Panc1 (cell line): ENCODE results near the gene ARHGEF6. TPM values are rescaled to one million over a fixed set of nuclear protein-coding genes. Genes with fewer than 3 reads are reported as not detected.
"Not testable (repeated sequence)": the region's sequence is repeated elsewhere in the genome, so short reads cannot be mapped to it uniquely, and the experiment has no call there.

Experiments used
- ATAC-seq: fragments of 200-7000 bp; cut with Tn5 transposase; 2 replicates; pipeline ENCODE4 v1.9.1; 2020; ENCODE audit warnings: mild to moderate bottlenecking, moderate library complexity
- BruUV-seq: library from RNA; stranded (reverse); fragments of 400-500 nt; replicated peaks from 2 replicates; lab custom pipeline; 2021; lab: Mats Ljungman, UMichigan
- CTCF ChIA-PET: fragments of 300-600 bp; sonication (Branson Sonifier 250); formaldehyde crosslinking; loops from one replicate; lab custom pipeline; 2022; ENCODE audit warnings: antibody characterized with exemption; lab: Charles Lee
- POLR2A ChIA-PET: fragments of 300-600 bp; sonication (Branson Sonifier 250); formaldehyde crosslinking; loops from one replicate; lab custom pipeline; 2022; ENCODE audit warnings: antibody characterized with exemption; lab: Charles Lee
- DNase-seq: peaks from one replicate; pipeline ENCODE4 v3.0.0-alpha.2; 2010; ENCODE audit warnings: low read depth, low spot score
- H3K27ac ChIP-seq: 2 replicates; pipeline ENCODE4 v1.5.1; 2011; ENCODE audit warnings: mild to moderate bottlenecking, low read length, inconsistent platforms
- H3K27me3 ChIP-seq: fragments of 200-500 bp; sonication (Bioruptor generic); 2 replicates; pipeline ENCODE4 v1.6.0; 2014; ENCODE audit warnings: low read length, inconsistent platforms; ENCODE audit not compliant: control insufficient read depth, insufficient read depth
- H3K36me3 ChIP-seq: fragments of 200-500 bp; sonication (Bioruptor generic); 2 replicates; pipeline ENCODE4 v1.5.1; 2014; ENCODE audit warnings: inconsistent platforms, mild to moderate bottlenecking, low read length, moderate library complexity; ENCODE audit not compliant: control insufficient read depth, insufficient read depth
- H3K4me1 ChIP-seq: 2 replicates; pipeline ENCODE4 v1.5.1; 2011; ENCODE audit warnings: inconsistent platforms, mild to moderate bottlenecking, low read length, moderate library complexity; ENCODE audit not compliant: control insufficient read depth, insufficient read depth
- H3K4me3 ChIP-seq, 2 experiments: 2 replicates each; pipeline ENCODE4 v1.5.1; 2011 to 2012; ENCODE audit warnings: low read depth in 2 of 2, low read length in 2 of 2, mild to moderate bottlenecking in 2 of 2, inconsistent platforms in 1 of 2, moderate library complexity in 1 of 2
- H3K9me3 ChIP-seq: fragments of 200-500 bp; sonication (Bioruptor generic); 2 replicates; pipeline ENCODE4 v1.5.1; 2014; ENCODE audit warnings: low read depth, mild to moderate bottlenecking, inconsistent platforms, low read length, moderate library complexity; ENCODE audit not compliant: control insufficient read depth, insufficient read depth
- POLR2AphosphoS5 ChIP-seq: IDR thresholded peaks from 2 replicates; pipeline ENCODE4 v1.6.1; 2012; ENCODE audit warnings: mild to moderate bottlenecking, low read depth, low read length, moderate library complexity
- SIN3A ChIP-seq: IDR thresholded peaks from 2 replicates; pipeline ENCODE4 v1.6.1; 2012; ENCODE audit warnings: low read depth, mild to moderate bottlenecking, low read length, moderate library complexity, borderline replicate concordance; ENCODE audit not compliant: insufficient read depth
- TCF7L2 ChIP-seq: IDR thresholded peaks from 2 replicates; pipeline ENCODE4 v1.6.1; 2011; ENCODE audit warnings: mild to moderate bottlenecking, low read depth, low read length, inconsistent platforms
- in situ Hi-C: cut with HindIII; loops from 2 replicates; pipeline ENCODE4 v1.10.0; 2016; ENCODE audit warnings: low sequenced_read_pairs, low pct_unique_long_range_greater_than_20kb
- intact Hi-C: fragments of 100-400 bp; cut with micrococcal nuclease; formaldehyde crosslinking; loops from one replicate; pipeline ENCODE4 v1.10.0; 2022; ENCODE audit not compliant: unreplicated experiment
- total RNA-seq: library from RNA; stranded (reverse); gene quantifications from one replicate; pipeline ENCODE4 v1.2.1, GENCODE V29; 2021; ENCODE audit not compliant: unreplicated experiment
- TF ChIP-seq, protein P1 (sequence below): fragments of 450-650 bp; IDR thresholded peaks from 2 replicates; pipeline ENCODE4 v1.5.1; 2017; ENCODE audit warnings: mild to moderate bottlenecking
- TF ChIP-seq, protein P2 (sequence below), 2 experiments: IDR thresholded peaks; 2 replicates each; pipeline ENCODE4 v1.6.1; 2011 to 2012; ENCODE audit warnings: low read depth in 2 of 2, control low read depth in 1 of 2, low read length in 1 of 2, mild to moderate bottlenecking in 1 of 2, moderate library complexity in 1 of 2; ENCODE audit not compliant: insufficient read depth in 1 of 2

Gene ARHGEF6
- total RNA-seq, 1 experiment from 2014 or later = 35.5 TPM

DNA sequence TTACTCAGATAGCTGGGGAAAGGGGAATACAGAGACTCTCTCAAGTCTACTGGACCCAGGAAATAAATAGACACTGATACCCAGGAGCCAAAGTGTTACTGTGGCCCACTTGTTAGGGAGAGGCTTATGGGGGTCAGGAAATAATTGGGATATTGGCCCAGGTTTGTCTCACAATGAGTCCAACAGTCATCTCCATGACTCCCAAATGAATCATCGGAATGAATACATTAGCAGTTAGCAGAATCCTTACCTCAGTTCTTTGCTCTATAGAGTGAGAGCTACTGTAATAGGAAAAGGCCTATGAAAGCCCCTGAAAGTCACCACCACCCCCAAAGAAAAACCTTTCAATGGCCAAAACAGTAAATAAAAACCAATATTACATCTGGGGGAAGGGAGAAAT lies 42.4 kb upstream of the ARHGEF6 start:
- no peaks in the 10 kb centered on the region for H3K36me3 ChIP-seq
- BruUV-seq = no TSS peak
- H3K27me3 ChIP-seq = no peaks in the 10 kb centered on the region
- no peaks in the 10 kb centered on the region for H3K9me3 ChIP-seq
- TF ChIP-seq, protein P1, sequence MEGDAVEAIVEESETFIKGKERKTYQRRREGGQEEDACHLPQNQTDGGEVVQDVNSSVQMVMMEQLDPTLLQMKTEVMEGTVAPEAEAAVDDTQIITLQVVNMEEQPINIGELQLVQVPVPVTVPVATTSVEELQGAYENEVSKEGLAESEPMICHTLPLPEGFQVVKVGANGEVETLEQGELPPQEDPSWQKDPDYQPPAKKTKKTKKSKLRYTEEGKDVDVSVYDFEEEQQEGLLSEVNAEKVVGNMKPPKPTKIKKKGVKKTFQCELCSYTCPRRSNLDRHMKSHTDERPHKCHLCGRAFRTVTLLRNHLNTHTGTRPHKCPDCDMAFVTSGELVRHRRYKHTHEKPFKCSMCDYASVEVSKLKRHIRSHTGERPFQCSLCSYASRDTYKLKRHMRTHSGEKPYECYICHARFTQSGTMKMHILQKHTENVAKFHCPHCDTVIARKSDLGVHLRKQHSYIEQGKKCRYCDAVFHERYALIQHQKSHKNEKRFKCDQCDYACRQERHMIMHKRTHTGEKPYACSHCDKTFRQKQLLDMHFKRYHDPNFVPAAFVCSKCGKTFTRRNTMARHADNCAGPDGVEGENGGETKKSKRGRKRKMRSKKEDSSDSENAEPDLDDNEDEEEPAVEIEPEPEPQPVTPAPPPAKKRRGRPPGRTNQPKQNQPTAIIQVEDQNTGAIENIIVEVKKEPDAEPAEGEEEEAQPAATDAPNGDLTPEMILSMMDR = no peak
- TF ChIP-seq, protein P2, sequence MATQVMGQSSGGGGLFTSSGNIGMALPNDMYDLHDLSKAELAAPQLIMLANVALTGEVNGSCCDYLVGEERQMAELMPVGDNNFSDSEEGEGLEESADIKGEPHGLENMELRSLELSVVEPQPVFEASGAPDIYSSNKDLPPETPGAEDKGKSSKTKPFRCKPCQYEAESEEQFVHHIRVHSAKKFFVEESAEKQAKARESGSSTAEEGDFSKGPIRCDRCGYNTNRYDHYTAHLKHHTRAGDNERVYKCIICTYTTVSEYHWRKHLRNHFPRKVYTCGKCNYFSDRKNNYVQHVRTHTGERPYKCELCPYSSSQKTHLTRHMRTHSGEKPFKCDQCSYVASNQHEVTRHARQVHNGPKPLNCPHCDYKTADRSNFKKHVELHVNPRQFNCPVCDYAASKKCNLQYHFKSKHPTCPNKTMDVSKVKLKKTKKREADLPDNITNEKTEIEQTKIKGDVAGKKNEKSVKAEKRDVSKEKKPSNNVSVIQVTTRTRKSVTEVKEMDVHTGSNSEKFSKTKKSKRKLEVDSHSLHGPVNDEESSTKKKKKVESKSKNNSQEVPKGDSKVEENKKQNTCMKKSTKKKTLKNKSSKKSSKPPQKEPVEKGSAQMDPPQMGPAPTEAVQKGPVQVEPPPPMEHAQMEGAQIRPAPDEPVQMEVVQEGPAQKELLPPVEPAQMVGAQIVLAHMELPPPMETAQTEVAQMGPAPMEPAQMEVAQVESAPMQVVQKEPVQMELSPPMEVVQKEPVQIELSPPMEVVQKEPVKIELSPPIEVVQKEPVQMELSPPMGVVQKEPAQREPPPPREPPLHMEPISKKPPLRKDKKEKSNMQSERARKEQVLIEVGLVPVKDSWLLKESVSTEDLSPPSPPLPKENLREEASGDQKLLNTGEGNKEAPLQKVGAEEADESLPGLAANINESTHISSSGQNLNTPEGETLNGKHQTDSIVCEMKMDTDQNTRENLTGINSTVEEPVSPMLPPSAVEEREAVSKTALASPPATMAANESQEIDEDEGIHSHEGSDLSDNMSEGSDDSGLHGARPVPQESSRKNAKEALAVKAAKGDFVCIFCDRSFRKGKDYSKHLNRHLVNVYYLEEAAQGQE (IDR thresholded peaks at IDR 0.05; ENCODE audit: insufficient read depth in 1 of 2, low read depth in 2 of 2, low read length in 1 of 2) = no peak
- TF ChIP-seq SIN3A = no peak
- TF ChIP-seq POLR2AphosphoS5 = no peak
- no peak for TF ChIP-seq TCF7L2
- H3K27ac ChIP-seq = peak overlapping the region; percentile 31; the same call in 1 of the 2 replicates
- in situ Hi-C loops (no loop called here), intact Hi-C loops (no loop called here)
- no peak overlapping the region for H3K4me3 ChIP-seq
- CTCF ChIA-PET = no interaction called here
- H3K4me1 ChIP-seq = no peaks in the 10 kb centered on the region; the same call in 1 of the 2 replicates
- POLR2A ChIA-PET = no interaction called here
- DNase-seq = peak; percentile 22
- peak; percentile 74; the same call in 1 of the 2 replicates for ATAC-seq

GRCh38 chrX:136822337-136823095 lies 41.8 kb upstream of the ARHGEF6 start:
- Histone ChIP-seq H3K4me1 (no peaks in the 10 kb centered on the region; the same call in 1 of the 2 replicates), H3K27ac (peak overlapping the region; percentile 31; the same call in 1 of the 2 replicates), H3K27me3 (no peaks in the 10 kb centered on the region), H3K4me3 (no peak overlapping the region), H3K36me3 (no peaks in the 10 kb centered on the region), H3K9me3 (no peaks in the 10 kb centered on the region)
- intact Hi-C loops (no loop called here), in situ Hi-C loops (no loop called here)
- BruUV-seq = no TSS peak
- DNase-seq (no peak), ATAC-seq (0 out of 2 replicates have a peak, but pooled peaks have one; percentile 18)
- ChIA-PET POLR2A (no interaction called here), CTCF (no interaction called here)
- TF ChIP-seq SIN3A = no peak
- TF ChIP-seq, protein P1 = no peak
- no peak for TF ChIP-seq POLR2AphosphoS5
- TF ChIP-seq TCF7L2 = no peak
- TF ChIP-seq, protein P2 (IDR thresholded peaks at IDR 0.05; ENCODE audit: insufficient read depth in 1 of 2, low read depth in 2 of 2, low read length in 1 of 2) = no peak

- DNase-seq, H3K27me3 ChIP-seq, POLR2A ChIA-PET, H3K4me3 ChIP-seq, ATAC-seq, H3K4me1 ChIP-seq, H3K36me3 ChIP-seq, intact Hi-C loops, in situ Hi-C loops, BruUV-seq, H3K27ac ChIP-seq, H3K9me3 ChIP-seq: not testable (repeated sequence)
- CTCF ChIA-PET = interaction anchor here (0.7 kb wide), 1 partner anchor 13 kb away, joined by 3 read pairs; no protein-coding TSS in a partner anchor
Measured at GRCh38 chrX:136819756-136820155, 39.0 kb upstream of the ARHGEF6 start.
